SK-MEL-5 (cell line): ENCODE measurements around the gene GRK2. TPM values are rescaled to one million over a fixed set of nuclear protein-coding genes. Genes with fewer than 3 reads are reported as not detected.
"Not testable (repeated sequence)": the region's sequence is repeated elsewhere in the genome, so short reads cannot be mapped to it uniquely, and the experiment has no call there.

Source experiments
- DNase-seq: peaks from one replicate; pipeline ENCODE4 v3.0.0-alpha.2; 2016; ENCODE audit warnings: low read depth, low spot score
- in situ Hi-C: cut with HindIII; loops from 2 replicates; pipeline ENCODE4 v1.10.0; 2016; ENCODE audit warnings: low sequenced_read_pairs, high pct_unique_total_duplicates, low pct_unique_long_range_greater_than_20kb
- total RNA-seq: library from RNA; depleted of rRNA; stranded (reverse); fragments of >200 nt; shearing (Covaris generic); gene quantifications from 2 replicates; pipeline ENCODE4 v1.2.3, GENCODE V29; 2014

The GRK2 gene
- total RNA-seq, 1 experiment from 2014 or later: 25.0 TPM

DNA sequence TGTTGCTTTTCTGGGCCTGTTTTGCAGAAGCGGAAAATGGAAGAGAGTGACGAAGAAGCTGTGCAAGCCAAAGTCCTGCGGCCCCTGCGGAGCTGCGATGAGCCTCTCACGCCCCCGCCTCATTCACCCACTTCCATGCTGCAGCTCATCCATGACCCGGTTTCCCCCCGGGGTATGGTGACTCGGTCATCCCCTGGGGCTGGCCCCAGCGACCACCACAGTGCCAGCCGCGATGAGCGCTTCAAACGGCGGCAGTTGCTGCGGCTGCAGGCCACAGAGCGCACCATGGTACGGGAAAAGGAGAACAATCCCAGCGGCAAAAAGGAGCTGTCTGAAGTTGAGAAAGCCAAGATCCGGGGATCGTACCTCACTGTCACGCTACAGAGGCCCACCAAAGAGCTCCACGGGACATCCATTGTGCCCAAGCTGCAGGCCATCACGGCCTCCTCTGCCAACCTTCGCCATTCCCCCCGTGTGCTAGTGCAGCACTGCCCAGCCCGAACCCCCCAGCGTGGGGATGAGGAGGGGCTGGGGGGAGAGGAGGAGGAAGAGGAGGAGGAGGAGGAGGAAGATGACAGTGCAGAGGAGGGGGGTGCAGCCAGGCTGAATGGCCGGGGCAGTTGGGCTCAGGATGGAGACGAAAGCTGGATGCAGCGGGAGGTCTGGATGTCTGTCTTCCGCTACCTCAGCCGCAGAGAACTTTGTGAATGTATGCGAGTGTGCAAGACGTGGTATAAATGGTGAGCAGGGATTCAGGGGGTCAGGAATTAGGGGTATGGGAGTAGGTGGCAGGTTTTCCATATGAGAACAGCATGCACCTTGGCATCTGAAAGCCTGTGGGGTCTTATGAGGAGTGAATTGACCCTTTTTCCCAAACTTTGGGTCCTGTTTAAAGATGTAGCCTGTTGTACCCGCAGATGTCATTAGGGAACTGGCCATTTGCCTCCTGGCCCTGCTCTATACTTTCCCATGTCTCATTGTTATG lies 15.9 kb upstream of the GRK2 start:
- in situ Hi-C loops: no loop called here

DNA sequence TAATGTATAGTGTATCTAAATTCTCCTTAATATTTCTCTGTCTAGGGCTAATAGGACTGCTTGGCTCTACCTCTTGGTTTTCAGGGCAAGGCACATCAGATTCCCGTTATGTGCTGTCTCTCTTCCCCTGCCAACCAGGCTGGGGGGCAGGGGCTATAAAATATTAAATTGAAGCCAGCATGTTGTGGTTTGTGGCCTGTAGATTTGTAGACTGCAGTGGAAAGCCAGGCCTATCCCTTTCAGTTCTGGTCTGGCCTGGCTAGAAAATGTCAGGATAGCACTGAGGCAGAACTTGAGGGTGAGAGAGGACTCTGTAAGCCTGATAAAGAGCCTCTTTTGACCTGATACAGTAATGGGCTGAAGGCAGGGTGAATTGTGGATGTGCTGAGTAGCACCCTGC lies 14.4 kb upstream of the GRK2 start:
- in situ Hi-C loops: no loop called here
- DNase-seq: no peak

More for the DNA sequence above, 15.9 kb upstream of the GRK2 start:
- no peak for DNase-seq

DNA sequence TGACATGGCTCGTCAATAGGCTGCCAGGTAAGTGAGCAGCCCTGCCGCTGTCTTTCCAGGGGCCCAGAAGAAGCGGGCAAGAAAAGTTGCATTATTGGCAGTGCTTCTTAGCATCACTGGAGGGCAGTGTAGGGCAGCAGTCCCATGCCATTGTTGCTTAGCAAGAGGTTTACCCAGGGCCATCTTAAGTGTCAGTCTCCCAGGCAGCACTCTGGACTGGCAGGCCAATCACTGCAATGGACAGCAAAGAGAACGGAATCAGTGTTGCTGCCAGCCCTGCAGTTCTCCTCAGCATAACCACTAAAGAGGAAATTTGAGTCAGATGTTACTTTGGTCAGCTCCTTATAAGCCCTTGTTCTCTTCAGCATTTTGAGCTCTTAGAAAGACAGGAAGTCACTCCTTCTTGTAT lies 13.4 kb upstream of the GRK2 start:
- in situ Hi-C loops: no loop called here

DNA sequence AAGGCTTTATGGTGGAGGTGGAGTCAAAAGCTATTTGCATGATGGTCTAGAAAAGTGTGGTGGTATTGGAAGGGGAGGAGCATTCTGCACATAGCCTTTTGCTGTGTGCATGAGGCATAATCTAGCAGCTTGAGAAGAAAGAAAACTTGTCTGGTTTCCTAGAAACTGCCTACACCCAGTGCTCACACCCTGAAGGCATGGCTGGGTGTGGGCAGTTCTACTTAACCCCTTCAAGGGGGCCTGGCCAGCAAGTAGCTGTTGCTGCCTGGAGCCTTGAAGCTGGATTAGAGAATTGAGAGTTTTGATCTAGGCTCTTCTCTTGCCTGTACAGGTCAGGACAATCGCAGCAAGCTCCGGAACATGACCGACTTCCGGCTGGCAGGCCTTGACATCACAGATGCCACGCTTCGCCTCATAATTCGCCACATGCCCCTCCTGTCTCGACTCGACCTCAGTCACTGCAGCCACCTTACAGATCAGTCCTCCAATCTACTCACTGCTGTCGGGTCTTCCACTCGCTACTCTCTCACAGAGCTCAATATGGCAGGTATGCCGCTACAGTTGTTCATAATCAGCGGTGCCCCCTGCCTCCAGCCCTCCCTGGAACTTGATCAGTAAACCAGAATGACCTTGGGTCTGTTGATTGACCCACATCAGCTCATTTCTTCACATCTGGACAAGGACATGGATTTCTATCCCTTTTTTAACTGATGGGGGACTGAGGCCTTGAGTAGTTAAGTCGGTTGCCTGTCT lies 12.2 kb upstream of the GRK2 start:
- DNase-seq: peak; percentile 29
- in situ Hi-C loops: no loop called here

More for the DNA sequence above, 13.4 kb upstream of the GRK2 start:
- peak; percentile 76 for DNase-seq

DNA sequence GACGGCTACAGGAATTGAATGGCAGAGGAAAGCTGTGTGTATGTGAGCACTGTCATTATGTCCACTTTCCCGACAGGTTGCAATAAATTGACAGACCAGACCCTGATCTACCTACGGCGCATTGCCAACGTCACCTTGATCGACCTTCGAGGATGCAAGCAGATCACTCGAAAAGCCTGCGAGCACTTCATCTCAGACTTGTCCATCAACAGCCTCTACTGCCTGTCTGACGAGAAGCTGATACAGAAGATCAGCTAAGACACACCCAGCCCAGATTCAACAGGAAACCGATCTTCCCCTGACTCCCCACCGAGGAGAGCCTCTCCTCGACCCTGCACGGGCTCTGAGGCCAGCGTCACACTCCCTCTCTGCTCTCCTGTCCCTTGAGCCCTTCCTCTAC lies 11.5 kb upstream of the GRK2 start:
- no peak for DNase-seq
- in situ Hi-C loops: no loop called here

DNA sequence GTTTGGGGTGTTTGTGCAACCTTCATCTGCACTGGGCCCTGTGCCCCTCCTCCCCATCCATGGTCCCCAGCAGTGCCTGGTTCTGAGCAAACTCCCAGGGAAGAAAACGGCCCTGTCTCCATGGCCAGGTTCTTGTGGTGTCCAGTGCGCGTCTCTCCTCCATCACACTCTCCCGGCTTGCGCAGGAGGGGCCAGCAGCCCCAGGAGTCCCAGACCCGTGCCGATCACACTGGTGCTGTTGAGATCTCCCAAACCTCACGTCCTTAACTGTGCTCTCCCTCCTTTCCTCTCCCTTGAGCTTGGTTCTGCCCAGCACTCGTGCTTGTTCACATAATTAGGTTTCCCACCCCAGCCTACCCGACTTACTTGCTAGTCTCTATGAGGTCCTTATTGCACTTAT lies 10.9 kb upstream of the GRK2 start:
- DNase-seq: no peak
- in situ Hi-C loops: no loop called here

DNA sequence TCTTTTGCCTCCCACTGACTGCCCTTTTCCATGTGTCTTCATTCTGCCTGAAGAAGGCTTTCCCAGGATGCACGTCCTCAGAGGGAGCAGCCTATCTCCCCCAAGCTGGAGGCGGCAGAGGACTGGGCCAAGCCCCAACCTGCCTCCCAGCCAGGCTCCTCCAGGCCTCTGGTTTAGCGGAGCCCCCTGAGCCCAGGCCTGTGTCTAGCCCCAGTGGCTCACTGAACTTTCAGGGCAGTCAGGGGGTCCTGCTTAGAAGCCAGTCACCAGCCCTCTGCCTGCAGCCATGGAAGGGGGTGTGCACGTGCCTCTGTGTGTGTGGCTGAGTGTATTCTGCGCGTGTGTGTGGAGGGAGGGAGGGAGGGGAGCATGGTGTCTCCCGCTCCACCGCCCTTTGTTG lies 10.4 kb upstream of the GRK2 start:
- in situ Hi-C loops: no loop called here
- DNase-seq: no peak

DNA sequence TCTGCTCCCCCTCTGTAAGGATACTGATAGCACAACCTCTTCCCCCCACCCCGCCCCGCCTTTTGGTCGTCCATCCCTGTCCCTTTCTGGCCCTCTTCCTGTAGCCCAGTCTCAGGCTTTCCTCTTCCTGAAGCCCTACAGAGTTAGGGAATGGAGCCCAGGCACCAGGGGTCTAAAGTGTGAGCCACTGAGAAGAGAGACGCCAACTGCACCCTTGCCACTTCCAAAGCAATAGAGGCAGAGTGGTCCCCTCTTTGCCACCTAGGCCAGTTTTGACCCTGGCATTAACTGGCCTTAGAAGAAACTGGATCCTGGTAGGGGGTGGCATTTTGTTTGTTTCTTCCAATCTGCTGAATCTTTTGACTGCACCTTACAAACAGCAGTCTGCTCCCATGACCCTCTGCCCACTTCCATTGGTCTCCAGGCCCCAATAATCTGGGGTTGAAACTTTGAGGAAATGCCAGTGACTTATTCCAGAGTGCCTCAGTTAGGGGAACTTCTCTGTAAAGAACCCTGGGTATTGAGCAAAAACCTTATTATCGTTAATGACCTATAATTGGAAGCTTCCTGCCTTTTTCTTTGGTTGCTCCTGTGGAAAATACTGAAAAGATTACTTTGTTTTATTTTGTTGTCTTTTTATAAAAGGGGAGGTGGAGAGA lies 9.7 kb upstream of the GRK2 start:
- DNase-seq: no peak
- in situ Hi-C loops: no loop called here

DNA sequence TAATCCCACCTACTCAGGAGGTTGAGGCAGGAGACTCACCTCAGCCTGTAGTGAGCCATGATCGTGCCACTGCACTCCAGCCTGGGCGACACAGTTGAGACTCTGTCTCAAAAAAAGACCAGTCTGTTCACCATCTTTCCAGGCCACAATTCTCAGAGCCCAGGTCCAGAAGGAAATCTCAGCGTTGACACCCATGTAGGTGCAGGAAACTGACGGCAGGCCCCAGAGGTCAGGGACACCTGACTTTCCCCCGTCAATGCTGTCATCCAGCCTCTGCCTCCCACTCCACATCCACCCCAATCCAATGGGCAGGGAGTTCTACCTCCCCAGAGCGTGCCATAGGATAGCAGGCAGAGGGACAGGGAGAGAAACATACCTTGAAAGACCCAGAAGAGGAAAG lies 5.9 kb upstream of the GRK2 start:
- no peak for DNase-seq
- in situ Hi-C loops: no loop called here

DNA sequence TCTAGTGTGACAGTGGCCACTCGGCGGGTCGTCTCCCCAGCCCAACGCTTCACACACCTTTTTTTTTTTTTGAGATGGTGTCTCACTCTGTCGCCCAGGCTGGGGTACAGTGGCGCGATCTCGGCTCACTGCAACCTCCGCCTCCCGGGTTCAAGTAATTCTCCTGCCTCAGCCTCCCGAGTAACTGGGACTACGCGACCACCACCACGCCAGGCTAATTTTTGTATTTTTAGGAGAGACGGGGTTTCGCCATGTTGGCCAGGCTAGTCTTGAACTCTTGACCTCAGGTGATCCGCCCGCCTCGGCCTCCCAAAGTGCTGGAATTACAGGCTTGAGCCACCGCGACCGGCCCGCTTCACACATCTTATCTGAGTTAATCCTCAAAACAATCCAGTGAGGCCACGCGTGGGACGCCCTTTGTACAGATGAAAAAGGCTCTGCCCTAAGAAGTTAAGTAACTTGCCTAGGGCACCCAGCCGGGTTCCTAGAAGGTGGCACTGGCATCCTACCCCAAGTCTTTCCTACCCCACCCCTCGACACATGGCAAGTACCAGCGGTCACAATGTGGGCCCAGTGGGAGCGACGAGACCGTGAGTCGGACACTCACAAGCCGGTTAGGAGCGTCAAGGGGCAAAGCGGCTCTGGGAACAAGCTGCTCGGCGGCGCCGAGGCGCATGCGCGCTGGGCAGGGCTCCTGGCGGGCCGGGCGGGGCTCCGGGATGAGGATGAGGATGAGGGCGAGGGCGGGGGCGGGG lies 5.2 kb upstream of the GRK2 start:
- DNase-seq: peak; percentile 31
- in situ Hi-C loops: not testable (repeated sequence)

DNA sequence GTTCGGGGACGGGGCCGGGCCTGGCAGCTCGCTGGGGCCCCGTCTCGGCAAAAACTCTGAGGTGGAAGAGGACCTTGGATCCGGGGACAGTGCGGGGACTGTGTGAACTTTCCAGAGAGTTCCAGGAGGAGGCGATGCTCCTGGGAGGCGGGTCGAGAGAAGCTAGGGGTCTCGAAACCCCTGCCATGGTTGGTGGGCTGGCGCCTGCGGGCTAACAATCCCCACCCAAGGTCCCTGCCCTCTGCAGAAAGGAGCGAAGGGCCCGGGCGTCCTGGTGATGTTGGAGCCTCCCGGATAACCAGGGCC lies 4.7 kb upstream of the GRK2 start:
- DNase-seq: no peak
- in situ Hi-C loops: no loop called here

DNA sequence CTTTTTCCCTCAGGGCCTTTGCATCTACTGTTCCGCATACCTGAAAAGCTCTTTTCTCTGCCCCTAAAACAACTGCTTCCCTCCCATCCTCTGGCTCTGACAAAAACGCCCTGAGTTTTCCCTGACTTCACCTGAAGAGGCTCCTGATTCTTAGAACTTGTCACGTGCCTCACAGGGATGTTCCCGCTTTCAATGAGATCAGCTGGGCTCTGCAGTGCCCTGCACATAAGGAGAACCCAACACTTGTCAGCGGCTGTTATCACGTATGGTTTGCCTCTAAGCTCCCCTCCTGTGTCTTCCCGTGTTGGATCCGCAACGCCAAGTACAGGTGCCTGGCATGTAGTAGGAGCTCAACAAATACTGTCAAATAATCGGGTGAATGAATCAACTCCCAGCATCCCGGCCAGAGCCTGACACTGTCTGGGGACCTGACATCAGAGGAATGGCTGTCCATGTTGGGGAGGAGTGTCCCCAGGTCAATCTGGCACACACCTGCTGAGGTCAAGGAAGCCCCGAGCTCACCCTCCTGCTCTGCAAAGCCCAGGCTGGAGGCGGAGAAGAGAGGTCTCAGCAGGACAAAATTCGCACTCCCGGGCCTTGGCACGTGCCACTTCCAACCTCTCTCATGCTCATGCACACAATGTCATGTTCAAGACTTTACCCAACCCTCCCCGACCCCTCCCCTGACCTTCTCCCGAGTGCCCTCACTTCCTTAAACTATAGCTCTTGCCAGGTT lies 4.2 kb upstream of the GRK2 start:
- in situ Hi-C loops: no loop called here

DNA sequence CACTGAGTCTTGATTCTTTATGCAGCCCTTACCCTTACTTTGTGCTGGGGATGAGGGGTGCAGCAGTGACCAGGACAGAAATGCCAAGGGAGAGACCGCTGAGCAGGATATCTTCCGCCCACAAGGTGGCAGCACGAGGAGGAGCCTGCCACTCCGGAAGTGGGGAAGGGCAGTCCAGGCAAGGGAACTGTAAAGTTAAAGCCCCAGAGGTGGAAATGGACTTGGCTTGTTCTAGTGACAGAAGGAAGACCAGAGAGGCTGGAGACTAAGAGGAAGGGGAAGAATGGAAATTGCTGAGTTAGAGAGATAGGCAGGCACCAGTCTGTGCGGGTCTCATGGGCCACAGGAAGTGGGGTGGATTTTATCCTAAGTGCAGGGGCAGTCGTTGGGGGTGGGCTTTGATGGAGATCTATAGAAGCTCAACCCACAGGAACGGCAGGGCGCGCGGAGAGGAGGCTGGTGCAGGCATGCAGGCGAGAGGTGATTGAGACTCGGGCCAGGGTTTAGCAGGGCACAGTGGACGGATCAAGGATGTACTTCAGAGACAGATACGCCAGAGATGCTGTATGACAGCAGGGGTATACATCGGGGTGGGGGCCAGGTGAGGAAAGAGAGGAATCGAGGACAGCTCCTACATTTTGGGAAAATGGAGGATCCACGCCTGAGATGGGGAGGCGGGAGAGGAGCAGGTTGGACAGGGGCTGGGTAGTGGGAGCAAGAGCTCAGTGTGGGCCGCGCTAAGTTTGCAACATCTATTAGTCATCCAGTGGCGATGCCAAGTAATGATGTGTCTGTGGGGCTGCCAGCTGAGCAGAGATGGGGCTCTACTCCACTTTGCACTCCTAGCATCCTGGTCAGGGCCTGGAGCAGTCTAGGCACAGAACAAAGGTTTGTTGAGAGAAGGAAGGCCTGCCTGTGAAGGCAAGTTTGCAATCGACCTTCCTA lies 3.3 kb upstream of the GRK2 start:
- in situ Hi-C loops: no loop called here
- DNase-seq: peak; percentile 75

More for the DNA sequence above, 4.2 kb upstream of the GRK2 start:
- DNase-seq: no peak

DNA sequence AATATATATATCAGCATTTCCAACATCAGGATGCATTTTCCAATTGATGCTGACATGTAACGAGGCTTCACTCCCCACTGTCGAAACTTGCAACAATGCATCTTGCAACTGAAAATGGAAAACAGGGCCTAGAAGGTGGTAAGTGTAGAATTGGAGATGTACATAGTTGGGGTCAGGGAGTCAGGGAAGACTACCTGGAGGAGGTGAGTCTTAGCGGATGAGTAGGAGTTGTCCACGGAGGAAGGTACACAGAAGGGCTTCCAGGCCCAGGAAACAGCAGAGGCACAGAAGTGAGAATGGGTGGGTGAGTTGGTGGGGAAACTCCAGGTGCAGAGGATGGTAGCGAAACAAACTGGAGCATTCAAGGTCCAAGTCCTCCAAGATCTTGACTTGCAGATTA lies 2.0 kb upstream of the GRK2 start:
- no peak for DNase-seq
- in situ Hi-C loops: no loop called here

DNA sequence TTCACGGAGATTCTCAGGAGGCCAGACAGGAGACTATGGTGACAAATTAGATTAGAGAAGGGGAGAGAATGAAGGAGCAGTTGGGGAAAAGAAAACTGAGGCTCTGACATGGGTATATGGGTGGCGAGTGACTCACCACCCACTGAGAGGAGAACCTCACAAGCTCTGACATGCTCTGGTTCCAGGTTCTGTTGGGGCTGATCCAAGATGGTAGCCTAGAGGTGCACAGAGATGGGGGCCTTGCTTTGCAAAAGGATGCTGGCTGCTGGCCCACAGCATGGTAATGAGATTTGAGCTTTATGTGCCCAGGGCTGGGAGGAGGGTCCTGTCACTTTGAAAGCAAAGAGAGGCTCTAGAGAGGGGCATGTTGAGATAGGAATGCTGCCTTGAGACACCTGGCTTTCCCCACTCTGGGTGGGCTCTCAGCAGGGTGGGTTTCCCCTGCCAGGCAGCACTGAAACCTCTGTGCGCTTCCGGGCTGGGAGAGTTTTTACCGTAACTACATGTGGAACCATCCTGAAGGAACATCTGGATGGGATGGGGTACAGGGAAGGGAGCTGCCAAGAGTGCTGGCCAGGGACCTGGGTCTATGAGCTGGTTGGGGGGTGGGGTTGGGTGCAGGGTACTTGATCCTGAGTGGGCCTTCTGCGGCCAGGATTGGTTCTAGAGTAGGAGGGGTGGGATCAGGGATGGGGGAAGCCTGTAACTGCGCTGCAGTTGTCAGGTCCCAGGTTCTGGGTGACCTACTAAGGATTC lies 1.2 kb upstream of the GRK2 start:
- no peak for DNase-seq
- in situ Hi-C loops: no loop called here
